NCI-H69 (cell line): ENCODE measurements around the gene HADH.
"Not testable (repeated sequence)": the region's sequence is repeated elsewhere in the genome, so short reads cannot be mapped to it uniquely, and the experiment has no call there.

ENCODE experiments used
- DNase-seq: peaks from one replicate; lab custom pipeline; 2025; lab: John Stamatoyannopoulos, UW

Gene HADH

DNA sequence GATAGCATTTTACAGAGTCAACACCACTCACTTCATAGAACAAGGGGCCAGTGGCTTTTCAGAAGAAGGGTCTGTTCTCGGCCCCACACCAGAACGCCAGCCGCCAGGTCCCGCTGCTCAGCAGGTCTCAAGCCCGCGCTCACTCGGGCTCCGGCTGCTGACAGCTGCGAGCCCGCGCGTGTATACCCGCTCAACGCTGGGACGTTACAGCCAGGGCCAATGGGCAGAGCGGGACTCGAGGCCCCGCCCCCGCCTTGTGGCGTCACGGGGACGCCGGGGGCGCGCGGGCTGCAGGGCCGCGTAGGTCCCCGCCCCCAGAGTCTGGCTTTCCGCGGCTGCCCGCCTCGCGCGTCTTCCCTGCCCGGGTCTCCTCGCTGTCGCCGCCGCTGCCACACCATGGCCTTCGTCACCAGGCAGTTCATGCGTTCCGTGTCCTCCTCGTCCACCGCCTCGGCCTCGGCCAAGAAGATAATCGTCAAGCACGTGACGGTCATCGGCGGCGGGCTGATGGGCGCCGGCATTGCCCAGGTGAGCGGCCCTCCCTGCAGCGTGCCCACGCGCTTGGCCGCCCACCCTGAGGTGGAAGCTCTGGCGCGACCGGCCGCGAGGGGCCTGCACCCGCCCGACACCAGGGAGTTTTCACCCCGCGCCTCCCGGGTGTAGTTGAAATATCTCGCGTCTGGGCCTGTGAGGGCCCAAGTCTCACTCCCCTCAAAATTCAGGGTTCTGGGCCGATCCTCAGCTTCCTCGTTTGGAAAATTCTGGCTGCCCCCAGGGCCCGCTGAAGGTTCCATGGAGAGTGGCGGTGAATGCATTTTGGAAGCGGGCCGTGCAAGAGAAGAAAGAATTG lies at the start of gene HADH:
HADH (plus strand) TSS at position 353 of the 850 bp plus-strand sequence; CDS start at position 397, 44 bp downstream.
- DNase-seq, result peak; percentile 95

DNA sequence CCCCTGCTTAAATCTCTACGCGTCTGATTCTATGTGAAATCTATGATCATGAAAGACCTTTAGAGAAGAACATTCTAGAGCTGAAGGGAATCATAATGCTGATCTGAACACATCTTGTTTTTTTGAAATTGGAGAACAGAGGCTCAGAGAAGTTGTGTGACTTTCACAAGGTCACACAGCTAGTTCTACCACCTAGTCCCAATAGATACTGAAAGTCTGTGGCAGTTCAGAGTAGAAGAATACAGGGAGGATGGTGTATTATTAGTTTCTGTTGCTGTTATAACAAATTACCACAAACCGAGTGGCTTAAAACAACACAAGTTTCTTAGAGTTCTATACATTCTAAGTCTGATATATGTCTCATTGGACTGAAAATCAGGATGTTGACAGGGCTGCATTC lies 43.9 kb upstream of the HADH start:
- DNase-seq, result no peak

DNA sequence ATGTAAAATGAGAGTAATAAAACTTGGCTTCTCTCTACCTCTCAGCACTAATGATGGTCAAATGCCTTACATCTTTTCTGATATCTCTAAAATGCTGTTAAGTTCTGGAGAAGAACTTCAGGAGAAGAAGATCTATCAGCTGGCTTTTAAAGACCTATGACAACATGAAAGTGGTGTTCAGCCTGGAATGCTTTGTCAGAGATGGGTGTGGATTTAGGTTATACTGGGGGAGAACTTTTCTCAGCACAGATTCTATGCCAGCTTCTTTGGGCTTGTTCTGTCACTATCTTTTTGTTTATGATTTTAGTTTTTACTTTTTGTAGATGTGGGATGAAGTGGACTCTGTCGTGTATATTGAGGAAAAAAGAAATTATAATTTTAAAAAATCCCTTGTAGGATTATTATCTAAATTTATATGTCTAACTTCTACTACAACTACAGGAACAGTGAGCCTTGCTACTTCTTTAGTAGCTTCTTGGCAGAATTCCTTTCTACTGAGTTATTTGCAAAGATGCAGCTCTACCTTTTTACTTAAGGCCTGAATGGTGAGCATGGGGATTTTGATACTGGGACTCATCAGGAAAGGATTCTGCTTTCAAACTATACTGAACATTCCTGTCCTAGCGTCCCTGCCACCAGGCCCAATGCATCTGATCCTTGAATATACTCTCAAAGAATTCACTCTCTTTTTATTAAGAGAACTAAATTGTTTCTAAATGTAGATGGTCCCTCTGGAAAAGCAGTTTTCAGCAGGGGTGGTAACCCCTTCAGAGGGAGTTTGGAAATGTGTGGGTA lies 38.7 kb upstream of the HADH start:
- no peak for DNase-seq

DNA sequence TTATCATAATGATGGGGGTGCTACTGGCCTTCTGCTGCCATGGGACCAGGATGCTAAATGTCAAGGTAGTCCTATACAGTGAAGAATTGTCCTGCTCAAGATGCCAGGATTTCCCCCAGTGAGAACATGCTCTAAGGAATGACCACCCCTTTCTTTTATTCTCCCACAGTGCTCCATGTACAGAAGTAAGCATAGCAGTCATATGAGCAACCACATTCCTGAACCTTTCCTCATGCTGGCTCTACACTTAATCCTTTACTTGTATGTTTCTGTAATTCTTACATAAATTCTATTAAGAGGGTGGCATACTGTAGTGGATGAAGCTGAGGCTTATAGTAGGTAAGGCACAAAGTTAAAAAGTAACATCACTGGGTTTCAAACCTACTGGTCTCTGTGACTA lies 38.1 kb upstream of the HADH start:
- DNase-seq, result no peak

DNA sequence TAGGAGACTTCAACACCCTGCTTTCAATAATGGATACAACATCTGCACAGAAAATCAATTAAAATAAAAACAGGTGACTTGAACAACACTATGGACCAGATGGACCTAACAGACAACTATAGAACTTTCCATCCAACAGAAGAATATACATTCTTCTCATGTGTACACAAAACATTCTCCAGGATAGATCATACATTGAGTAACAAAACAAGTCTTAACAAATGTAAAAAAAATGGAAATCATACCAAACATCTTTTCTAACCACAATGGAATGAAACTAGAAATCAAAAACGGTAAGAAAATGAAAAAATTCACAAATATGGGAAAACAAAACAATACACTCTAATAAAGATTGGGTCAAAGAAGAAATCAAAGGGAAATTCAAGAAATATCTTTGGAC lies 33.7 kb upstream of the HADH start:
- DNase-seq, result no peak

DNA sequence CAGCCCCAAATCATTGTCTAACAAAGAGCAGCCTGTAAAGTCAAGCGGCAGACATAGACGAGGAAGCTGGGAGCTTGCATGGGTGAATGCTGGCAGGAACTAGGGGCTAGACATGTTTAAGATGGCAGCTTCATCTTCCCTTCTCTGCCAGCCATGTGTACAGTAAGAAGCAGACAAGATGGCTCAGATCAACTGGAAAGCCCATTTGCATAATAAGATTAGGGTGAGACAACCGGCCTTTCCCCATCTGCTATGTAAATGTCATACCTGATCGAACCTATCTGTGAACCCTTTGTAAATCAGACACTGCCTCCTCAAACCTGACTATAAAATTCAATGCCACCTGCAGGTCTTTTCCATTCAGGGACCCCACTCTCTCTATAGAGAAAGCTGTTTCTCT lies 22.8 kb upstream of the HADH start:
- peak; percentile 0 for DNase-seq

DNA sequence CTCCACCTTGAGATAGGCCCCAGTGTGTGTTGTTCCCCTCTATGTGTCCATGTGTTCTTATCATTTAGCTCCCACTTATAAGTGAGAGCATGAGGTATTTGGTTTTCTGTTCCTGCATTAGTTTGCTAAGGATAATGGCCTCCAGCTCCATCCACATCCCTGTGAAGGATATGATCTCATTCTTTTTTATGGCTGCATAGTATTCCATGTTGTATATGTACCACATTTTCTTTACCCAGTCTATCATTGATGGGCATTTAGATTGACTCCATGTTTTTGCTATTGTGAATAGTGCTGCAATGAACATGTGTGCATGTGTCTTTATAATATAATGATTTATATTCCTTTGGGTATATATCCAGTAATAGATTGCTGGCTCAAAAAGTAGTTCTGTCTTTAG lies 22.2 kb upstream of the HADH start:
- not testable (repeated sequence) for DNase-seq

DNA sequence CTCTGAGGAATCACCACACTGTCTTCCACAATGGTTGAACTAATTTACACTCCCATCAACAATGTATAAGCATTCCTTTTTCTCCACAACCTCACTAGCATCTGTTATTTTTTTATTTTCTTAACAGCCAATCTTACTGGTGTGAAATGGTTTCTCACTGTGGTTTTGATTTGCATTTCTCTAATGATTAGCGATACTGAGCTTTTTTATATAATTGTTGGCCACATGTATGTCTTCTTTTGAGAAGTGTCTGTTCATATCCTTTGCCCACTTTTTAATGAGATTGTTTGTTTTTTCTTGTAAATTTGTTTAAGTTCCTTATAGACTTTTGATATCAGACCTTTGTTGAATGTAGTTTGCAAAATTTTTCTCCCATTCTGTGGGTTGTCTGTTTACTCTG lies 21.8 kb upstream of the HADH start:
- not testable (repeated sequence) for DNase-seq

DNA sequence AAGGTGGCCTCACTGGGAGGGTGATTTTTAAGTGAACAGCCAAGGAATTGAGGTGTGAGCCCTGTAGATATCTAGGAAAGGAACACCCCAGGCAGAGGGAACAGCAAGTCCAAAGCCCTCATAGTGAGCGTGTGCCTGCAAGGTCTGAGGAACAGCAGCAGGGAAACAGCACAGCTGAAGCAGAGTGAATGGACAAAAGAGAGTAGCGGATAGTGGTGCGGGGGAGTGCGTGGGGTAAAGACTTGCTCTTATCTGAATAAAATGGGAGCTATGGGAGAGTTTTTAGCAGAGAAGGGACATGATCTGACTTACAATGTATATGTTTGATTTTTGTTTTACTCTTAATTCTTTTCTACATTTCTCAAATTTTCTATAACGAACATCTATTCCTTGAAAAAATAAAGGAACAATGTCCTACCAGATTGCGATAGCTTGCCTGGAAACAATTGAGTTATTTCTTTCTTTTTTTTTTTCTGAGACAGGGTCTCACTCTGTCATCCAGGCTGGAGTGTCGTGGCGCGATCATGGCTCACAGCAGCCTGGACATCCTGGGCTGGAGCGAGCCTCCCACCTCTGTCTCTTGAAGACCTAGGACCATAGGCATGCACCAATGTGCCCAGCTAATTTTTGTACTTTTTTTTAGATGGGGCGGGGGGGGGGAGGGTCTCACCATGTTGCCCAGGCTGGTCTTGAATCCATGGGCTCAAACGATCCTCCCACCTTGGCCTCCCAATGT lies 19.5 kb upstream of the HADH start:
- DNase-seq, result no peak

DNA sequence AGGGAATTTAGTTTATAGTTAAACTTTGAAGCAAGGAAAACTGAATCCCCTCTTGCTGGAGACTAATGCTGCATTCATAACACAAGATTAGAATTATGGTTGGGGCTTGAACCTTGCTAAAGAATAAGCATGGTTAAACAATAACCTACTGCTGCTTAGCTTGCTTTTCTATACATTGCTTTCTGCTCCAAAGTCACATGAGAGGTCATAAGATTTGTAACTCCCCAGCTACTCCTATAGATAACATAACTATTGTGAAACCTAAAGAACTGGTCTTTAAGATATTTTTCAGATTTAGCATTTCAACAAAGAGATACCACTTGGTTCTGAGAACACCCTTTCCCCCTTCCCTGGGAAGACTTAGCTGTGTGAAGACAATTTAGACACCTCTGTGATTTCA lies 17.1 kb upstream of the HADH start:
- DNase-seq, result no peak

DNA sequence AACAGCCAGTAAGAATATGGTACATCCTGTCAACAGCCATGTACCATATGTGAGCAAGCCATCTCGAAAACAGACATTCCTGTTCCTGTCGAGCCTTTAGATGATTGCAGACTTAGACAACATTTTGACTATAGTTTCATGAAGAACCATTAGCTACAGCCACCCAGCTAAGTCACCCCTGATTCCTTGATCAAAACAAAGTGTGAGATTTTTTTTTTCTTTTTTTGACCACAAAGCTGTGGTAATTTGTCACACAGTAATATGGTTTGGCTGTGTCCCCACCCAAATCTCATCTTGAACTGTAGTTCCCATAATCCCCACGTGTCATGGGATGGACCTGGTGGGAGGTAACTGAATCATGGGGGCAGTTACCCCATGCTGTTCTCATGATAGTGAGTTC lies 15.2 kb upstream of the HADH start:
- DNase-seq, result no peak

DNA sequence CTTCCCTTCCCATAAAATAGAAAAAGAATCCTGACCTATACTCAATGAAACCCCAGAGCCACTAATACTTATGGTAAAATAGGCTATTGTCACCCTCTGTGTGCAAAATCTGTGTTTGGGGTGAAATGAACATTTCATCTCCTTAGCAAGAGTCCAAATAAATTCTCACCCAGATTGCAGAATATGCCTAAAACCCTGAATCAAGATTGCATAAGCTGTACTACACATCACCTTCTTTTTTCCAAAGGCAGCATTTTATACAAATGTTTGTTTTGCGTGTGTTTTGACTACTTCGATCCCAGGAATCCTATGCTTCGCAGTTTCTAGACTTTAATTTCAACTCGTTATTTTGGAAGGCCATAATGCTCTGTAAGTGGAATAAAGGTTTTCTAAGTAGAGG lies 12.2 kb upstream of the HADH start:
- no peak for DNase-seq

DNA sequence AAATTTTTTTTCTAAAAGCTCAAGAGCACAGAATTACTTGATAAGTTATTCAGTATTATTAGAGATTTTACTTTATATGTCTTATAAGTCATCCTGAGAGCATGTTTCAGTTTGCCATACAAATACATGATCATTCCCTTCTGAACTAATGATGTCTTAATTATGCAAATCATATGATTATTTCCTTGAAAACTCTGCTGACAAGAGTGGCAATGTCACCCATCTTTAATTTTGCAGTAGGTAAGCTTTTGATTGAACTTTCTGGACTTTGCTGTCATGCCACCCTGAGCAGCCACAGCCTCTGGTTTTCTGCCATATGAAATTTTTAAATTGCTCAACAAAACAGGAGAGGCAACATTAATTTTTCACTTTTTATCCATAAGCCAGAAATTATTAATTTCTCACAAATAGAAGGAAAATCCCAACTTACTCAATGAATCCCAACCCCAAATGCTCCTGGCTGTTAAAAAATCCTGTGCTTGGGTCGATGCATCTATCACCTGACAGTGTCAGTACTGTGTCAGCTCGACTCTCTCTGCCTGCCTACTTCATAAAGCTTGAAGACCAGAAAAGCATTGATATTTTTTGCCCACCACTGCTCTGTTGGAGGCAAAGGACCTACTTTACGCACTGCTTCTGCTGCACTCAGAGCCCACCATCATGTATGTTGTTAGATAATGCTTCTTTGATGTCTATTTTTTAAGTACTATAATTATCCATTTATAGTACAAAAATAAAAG lies 11.6 kb upstream of the HADH start:
- no peak for DNase-seq

DNA sequence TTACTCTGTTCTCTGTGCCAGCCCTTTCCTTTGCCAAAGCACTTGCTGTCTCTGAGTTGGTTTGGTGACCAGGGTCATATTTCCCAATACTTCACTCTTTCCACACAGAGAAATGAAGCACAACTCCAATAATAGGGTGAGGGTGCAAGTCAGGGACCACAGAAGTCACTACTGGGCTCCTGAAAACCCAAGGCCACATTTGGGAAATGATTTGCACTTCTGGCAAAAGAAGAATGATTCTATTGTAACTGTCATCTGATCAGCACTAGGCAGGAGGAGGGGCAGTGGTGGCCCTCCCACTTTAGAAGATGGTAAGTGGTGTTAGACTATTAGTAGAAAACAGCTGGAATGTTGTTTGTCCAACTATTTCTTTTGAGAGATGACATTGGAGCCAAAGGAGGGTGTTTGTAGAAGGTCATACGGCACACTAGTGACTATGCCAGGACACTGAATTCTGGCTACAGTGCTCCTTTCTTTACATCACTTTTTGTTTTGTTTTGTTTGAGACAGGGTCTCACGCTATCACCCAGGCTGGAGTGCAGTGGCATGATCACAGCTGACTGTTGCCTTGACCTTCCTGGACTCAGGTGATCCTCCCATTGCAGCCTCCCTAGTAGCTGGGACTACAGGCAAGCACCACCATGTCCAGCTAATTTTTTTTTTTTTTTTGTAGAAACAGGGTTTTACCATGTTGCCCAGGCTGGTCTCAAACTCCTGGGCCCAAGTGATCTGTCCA lies 10.8 kb upstream of the HADH start:
- no peak for DNase-seq

DNA sequence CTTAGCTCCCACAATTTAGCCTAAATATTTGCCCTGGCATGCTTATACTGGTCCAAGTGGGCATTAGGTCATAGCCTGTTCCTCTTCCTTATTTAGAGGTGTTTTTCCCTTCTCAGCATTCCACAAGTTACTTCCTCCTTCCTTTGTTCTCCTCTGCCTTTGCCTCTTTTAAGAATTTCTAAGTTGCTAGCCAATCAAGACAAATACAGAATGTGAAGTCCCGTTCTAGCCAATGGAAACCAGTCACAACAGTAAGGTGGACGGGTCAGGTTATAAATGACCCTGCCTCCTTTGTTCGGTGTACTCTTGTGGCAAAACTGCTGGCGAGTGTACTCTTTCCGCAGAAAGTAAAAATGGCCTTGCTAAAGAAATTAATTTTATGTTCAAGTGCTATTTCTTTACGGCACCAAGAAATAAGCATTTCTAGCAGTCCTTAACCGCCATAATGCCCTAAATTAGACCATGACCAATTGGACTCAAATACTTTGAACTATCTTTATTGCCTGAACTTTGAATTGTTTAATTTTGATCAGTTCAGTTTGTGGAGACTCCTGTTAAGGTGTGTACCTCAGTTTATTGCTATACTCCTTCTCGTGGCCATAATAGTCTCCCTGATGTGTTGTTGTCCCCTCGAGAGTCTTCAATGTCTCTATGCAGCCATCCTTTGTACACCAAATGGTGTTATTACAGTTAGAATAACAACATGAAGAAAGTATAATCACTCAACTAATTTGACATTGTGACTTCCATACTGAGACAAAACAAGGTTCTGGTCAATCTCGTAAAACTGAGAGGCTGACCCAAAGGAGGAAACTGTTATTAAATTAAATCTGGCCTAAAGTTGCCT lies 1.6 kb upstream of the HADH start:
- no peak for DNase-seq

DNA sequence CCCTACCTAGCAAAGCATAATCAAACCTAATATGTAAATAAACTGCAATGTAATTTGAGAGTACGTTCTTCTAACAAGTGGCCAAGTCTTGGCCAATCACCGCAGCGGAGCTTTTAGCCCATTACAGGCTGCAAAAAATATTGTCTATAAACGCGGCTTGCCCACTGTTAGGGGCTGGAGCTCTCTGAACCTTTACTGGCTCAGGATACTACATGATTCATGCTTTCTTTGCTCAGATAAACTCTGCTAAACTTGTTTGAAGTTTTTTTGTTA lies 990 bp upstream of the HADH start:
- DNase-seq, result peak; percentile 43

DNA sequence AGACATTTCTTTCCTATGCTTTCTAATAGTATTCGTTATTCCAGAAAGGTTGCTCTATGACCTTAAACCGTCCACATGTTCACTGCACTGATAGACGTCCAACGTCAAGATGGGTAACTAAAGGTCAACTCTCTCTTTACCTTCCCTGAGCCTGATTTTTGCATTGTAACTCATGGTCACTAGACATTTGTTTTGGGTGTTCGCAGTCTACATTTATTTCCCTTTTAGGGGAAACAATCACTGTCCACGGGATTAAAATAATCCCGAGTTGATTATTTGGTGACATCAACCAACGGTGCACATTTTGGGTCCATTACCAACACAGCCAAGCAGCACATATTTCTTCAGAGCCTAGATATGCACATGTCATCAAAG lies 540 bp upstream of the HADH start:
- DNase-seq, result peak; percentile 32

DNA sequence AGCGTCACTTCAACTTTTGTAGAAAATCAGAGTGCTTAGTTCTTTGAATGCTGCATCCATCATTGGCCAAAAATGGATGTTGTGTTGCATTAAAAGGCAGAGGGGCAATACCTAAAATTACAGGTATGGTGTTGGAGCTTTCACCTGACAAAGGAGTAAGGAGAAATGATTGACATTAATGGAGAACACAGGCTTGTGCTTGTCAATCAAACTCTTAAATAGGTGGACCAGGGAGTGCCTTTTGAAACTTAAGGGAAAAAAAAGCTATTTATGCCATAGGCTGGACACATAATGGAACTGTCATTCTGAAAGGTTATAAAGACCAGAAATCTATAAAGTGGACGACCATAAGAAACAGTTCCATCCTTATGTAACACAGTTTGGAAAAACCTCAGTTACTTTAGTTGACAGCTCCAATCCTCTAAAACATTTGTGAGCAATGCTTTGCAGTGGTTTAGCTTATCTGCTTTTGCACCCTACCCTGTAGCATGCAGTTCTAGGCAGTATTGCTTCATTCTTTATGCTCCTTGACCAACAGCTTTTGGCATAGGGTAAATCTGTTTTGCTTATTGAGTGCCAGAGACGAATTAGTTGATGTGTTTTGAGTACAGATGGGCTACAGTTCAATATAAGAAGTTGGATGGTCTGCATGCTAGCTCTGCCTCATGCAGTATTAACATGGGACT lies 2.4 kb downstream of the HADH start:
- DNase-seq, result no peak

DNA sequence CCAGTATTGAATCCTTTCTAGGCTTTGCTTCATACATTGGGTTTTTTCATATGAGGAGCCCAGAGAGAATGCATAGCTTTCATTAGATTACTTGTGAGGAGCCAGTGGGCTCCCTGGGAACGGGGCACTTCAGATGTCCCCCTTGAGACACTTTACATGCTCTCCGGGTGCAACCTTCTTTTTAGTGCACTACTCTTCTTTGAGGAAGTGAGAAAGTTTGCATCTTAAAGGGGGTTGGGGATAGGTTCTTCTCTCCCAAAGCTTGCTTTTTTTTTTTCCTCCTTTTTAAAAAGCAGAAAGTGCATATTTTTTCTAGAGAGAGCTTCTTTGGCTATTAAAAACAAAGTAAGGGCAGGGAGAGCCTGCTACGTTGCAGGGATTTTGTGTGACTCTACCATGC lies 4.3 kb downstream of the HADH start:
- no peak for DNase-seq

DNA sequence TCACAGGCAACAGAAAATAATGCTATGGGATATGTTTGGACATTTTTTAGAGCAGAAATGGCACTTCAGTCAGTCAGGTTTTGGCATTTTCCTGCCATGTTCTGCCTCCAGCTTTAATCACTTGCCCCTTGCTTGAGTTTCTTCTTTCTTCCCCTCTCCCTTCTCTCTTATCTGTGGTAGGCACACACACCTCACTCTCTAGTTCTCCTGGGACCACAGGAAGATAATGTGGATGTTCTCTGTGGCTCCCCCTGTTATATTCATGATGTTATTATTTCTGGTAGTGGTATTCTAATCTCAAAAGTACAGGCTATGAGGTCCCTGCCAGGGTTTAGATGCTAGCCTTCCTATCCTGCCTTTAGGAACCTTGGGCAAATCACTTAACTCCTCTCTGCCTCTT lies 5.2 kb downstream of the HADH start:
- DNase-seq, result no peak
